ENCODE data around the gene REXO1.
"Not testable (repeated sequence)": the region's sequence is repeated elsewhere in the genome, so short reads cannot be mapped to it uniquely, and the experiment has no call there.

REXO1 gene

DNA sequence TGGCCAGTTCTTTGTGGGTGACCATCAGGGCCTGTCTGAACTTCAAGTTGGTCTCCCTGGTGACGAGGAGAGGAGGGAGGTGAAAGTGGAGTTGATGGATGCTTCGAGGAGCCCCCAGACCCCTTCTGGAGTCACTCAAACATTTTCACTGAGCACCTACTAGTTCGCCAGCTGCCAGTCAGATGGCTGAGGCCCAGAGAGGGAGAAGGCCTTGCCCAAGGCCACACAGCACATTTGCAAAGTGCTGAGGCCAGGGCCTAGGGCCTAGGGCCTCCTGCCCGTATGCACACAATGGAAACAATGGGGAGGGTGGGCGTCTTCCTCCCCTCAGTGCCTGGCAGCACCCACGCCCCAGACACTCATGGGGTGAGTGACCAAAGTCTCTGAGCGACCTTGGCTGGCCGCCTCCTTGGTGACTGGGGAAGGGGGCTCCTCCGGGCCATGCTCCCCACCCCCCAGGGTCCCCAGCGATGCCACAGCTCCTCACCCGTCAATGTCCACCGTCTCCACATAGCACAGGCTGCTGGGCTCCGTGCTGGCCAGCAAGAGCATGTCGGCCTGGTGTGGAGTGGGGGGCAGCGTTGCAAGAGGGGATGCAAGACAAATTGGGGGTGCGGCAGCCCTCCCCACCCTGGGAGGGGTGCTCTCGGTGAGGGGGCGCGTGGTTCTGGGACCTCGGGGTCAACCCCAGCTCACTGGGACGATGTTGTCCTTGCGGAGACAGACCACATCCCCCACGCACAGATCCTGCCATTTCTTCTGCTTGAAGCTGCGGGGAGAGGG, 42.7 kb downstream of the REXO1 start:
- Histone ChIP-seq H3K4me1 (ENCODE audit: low read length) (no peaks in the 10 kb centered on the region), H3K4me3 (ENCODE audit: low read length) (no peak overlapping the region), H3K79me2 (ENCODE audit: low read length) (no peaks in the 10 kb centered on the region), H4K20me1 (ENCODE audit: insufficient read depth, low read length) (no peaks in the 10 kb centered on the region), H3K9me3 (replicated peaks; ENCODE audit: insufficient read depth, low read length) (no peaks in the 10 kb centered on the region), H3K27ac (ENCODE audit: low read length) (no peak overlapping the region), H2AFZ (ENCODE audit: low read length) (no peak overlapping the region), H3K27me3 (replicated peaks; ENCODE audit: insufficient read depth, low read length) (peaks cover 77% of the 10 kb centered on the region), H3K4me2 (ENCODE audit: low read depth, low read length) (no peak overlapping the region), H3K36me3 (replicated peaks; ENCODE audit: insufficient read depth, low read length) (no peaks in the 10 kb centered on the region), H3K9me2 (replicated peaks; ENCODE audit: insufficient read depth, low read length) (no peaks in the 10 kb centered on the region), H3K9ac (ENCODE audit: low read length) (no peak overlapping the region), H3F3A (ENCODE audit: insufficient read depth, low read length) (no peaks in the 10 kb centered on the region)
- no peak for DNase-seq
- no peak for TF ChIP-seq EZH2 (optimal IDR thresholded peaks at IDR 0.05; ENCODE audit: low read depth, low read length)
- no peak for TF ChIP-seq CTCF (IDR thresholded peaks at IDR 0.05; ENCODE audit: low read length)
- no peak for TF ChIP-seq EZH2phosphoT487 (IDR thresholded peaks at IDR 0.05; ENCODE audit: low read length)

DNA sequence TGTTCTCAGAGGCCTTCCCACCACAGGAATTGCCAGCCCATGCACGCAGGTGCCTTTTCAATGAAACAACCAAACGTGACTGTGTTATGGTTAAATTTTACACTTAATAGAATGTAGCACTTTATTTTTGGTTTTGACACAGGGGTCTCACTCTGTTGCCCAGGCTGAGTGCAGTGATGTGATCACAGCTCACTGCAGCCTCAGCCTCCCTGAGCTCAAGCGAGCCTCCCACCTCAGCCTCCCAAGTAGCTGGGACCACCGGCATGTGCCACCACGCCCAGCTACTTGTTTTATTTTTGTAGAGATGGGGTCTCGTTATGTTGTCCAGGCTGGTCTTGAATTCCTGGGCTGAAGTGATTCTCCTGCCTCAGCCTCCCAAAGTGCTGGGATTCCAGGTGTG, 43.4 kb downstream of the REXO1 start:
- H4K20me1 ChIP-seq (ENCODE audit: insufficient read depth, low read length), result no peaks in the 10 kb centered on the region
- no peaks in the 10 kb centered on the region for H3F3A ChIP-seq (ENCODE audit: insufficient read depth, low read length)
- TF ChIP-seq EZH2phosphoT487 (IDR thresholded peaks at IDR 0.05; ENCODE audit: low read length) (no peak), EZH2 (optimal IDR thresholded peaks at IDR 0.05; ENCODE audit: low read depth, low read length) (no peak), CTCF (IDR thresholded peaks at IDR 0.05; ENCODE audit: low read length) (no peak)
- H2AFZ ChIP-seq (ENCODE audit: low read length), result no peak overlapping the region
- H3K4me1 ChIP-seq (ENCODE audit: low read length), result no peaks in the 10 kb centered on the region
- no peak overlapping the region for H3K4me3 ChIP-seq (ENCODE audit: low read length)
- H3K36me3 ChIP-seq (replicated peaks; ENCODE audit: insufficient read depth, low read length), result no peaks in the 10 kb centered on the region
- H3K79me2 ChIP-seq (ENCODE audit: low read length), result no peaks in the 10 kb centered on the region
- H3K4me2 ChIP-seq (ENCODE audit: low read depth, low read length), result no peak overlapping the region
- no peak for DNase-seq
- H3K9ac ChIP-seq (ENCODE audit: low read length), result no peak overlapping the region
- H3K27ac ChIP-seq (ENCODE audit: low read length), result no peak overlapping the region
- peaks cover 79% of the 10 kb centered on the region for H3K27me3 ChIP-seq (replicated peaks; ENCODE audit: insufficient read depth, low read length)
- no peaks in the 10 kb centered on the region for H3K9me3 ChIP-seq (replicated peaks; ENCODE audit: insufficient read depth, low read length)
- H3K9me2 ChIP-seq (replicated peaks; ENCODE audit: insufficient read depth, low read length), result no peaks in the 10 kb centered on the region

DNA sequence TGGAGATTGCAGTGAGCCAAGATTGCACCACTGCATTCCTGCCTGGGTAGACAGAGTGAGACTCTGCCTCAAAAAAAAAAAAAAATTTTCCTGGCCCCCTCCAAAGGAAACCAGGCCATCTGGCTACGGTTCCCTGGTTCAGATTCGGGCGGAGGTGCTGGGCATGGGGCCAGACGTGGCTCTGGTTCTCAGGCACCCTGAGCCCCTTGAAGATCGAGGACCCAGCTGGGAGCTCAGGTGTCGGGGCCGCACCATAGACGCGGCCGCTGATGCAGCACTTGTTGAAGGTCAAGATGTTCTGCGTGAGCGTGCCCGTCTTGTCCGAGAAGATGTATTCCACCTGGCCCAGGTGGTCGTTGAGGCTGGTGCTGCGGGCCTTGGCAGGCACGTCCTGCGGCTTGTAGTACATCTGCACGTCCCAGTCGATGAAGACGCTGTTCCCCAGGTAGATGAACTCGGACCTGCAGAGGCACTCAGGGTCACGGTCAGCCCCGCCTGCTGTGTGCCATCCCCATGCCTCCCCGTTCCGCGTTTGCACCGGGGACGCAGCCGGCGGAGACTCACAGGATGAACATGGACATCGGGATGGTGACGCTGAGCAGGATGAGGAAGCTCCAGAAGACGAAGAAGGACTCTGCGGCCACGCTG, 48.5 kb downstream of the REXO1 start:
- H3K4me3 ChIP-seq (ENCODE audit: low read length), result no peak overlapping the region
- DNase-seq, result no peak
- H3K9ac ChIP-seq (ENCODE audit: low read length), result no peak overlapping the region
- peaks cover 78% of the 10 kb centered on the region for H3K27me3 ChIP-seq (replicated peaks; ENCODE audit: insufficient read depth, low read length)
- H3K79me2 ChIP-seq (ENCODE audit: low read length), result no peaks in the 10 kb centered on the region
- H3K9me2 ChIP-seq (replicated peaks; ENCODE audit: insufficient read depth, low read length), result no peaks in the 10 kb centered on the region
- H3K36me3 ChIP-seq (replicated peaks; ENCODE audit: insufficient read depth, low read length), result no peaks in the 10 kb centered on the region
- no peak overlapping the region for H2AFZ ChIP-seq (ENCODE audit: low read length)
- no peak overlapping the region for H3K27ac ChIP-seq (ENCODE audit: low read length)
- H3K4me1 ChIP-seq (ENCODE audit: low read length), result peaks cover 6% of the 10 kb centered on the region
- no peak overlapping the region for H3K4me2 ChIP-seq (ENCODE audit: low read depth, low read length)
- H4K20me1 ChIP-seq (ENCODE audit: insufficient read depth, low read length), result no peaks in the 10 kb centered on the region
- no peak for TF ChIP-seq EZH2 (optimal IDR thresholded peaks at IDR 0.05; ENCODE audit: low read depth, low read length)
- TF ChIP-seq CTCF (IDR thresholded peaks at IDR 0.05; ENCODE audit: low read length), result no peak
- TF ChIP-seq EZH2phosphoT487 (IDR thresholded peaks at IDR 0.05; ENCODE audit: low read length), result no peak
- H3F3A ChIP-seq (ENCODE audit: insufficient read depth, low read length), result peaks cover under 1% of the 10 kb centered on the region; the same call in 1 of the 2 replicates
- no peaks in the 10 kb centered on the region for H3K9me3 ChIP-seq (replicated peaks; ENCODE audit: insufficient read depth, low read length)

- H3K4me3 ChIP-seq (ENCODE audit: low read length); H3K36me3 ChIP-seq (replicated peaks; ENCODE audit: insufficient read depth, low read length); H3K79me2 ChIP-seq (ENCODE audit: low read length); H3K4me2 ChIP-seq (ENCODE audit: low read depth, low read length); H3K9ac ChIP-seq (ENCODE audit: low read length); H3K9me3 ChIP-seq (replicated peaks; ENCODE audit: insufficient read depth, low read length); H4K20me1 ChIP-seq (ENCODE audit: insufficient read depth, low read length); H3K27ac ChIP-seq (ENCODE audit: low read length); H2AFZ ChIP-seq (ENCODE audit: low read length); H3F3A ChIP-seq (ENCODE audit: insufficient read depth, low read length); H3K9me2 ChIP-seq (replicated peaks; ENCODE audit: insufficient read depth, low read length); DNase-seq: not testable (repeated sequence)
- peaks cover 14% of the 10 kb centered on the region for H3K4me1 ChIP-seq (ENCODE audit: low read length)
- H3K27me3 ChIP-seq (replicated peaks; ENCODE audit: insufficient read depth, low read length), result peaks cover 77% of the 10 kb centered on the region
Measured at GRCh38 chr19:1797313-1797712, 51.0 kb downstream of the REXO1 start.

All from MM.1S (cell line).